HG02623 (cell line): Measurements from ENCODE around the gene PHAF1.

ENCODE experiments used
- ATAC-seq: cut with Tn5 transposase; IDR thresholded peaks from one replicate; pipeline ENCODE4 v1.9.1; 2021; ENCODE audit warnings: moderate library complexity; ENCODE audit not compliant: unreplicated experiment

PHAF1 gene

DNA sequence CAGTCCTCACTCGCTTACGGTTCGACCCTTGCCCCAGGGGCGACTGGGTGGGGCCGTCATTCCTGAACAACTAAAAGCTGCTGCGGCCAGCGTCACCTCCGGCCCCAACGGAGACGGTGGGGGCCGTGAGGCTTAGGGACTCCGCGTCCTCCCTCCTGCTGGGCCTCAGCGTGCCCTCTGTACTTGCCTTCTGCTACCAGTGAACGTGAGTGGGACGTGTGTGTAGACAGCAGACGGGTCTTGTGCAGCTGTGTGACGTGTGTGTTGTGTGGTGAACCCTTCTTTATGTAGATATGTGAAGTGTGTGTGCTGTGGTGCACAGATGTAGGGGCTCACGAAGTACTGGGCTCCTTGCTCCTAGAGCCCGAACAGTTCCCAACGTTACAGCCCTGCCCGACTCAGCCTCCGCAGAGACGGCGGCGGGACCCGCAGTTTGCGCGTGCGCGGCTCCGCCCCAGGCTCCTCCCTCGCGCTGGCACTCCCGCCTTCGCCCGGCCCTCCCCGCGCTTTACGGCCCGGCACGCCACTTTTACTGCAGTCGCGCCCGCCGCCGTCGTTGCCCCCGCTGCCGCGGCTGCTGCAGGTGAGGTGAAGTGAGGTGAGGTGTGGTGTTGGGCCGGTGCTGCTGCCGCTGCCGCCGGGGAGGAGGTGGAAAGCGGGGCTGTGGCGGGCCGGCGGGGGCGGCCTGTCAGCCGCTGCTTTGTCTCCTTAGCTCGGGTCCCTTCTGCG lies at the start of gene PHAF1:
TSS of gene PHAF1 (plus strand) at position 535 of the 729 bp plus-strand sequence. CDS start 235 bp downstream, outside the sequence.
- ATAC-seq: peak; percentile 78

DNA sequence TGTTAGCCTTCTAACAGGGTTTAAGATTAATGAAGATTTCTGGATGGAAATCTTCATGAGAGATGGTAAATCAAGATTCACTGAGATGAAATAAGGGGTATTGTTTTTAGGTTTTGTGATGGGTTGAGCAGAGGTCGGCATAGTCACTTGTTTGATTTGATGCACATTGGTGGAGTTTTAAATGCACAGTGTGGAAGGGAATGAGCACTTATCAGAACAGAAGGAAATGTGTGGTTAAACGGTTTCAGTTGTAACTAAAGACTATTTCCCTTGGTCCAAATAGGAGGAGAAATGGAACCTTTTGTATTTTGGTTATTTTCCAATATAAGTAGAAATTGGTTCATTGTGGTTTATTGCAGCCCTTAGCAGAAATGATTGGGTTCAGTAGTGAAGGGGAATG lies 46.7 kb upstream of the PHAF1 start:
- ATAC-seq: no peak

DNA sequence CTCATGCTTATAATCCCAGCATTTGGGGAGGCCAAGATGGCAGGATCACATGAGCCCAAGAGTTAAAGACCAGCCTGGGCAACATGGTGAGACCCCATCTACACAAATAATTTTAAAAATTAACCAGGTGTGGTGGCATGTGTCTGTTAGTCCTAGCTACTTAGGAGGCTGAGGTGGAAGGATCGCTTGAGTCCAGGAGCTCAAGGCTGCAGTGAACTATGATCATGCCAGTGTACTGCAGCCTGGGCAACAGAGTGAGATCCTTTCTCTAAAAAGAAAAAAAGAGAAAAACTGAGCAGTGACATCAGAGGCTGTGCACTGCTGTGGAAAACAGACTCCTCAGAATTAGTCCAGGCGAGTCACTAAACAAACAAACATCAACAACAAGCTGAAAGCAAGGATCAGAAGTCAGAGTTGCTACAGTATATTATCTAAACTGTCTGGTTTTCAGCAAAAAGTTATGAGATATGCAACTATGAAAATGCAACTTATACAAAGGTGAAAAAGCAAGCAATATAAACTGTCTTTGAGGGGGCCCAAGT lies 41.5 kb upstream of the PHAF1 start:
- no peak for ATAC-seq

DNA sequence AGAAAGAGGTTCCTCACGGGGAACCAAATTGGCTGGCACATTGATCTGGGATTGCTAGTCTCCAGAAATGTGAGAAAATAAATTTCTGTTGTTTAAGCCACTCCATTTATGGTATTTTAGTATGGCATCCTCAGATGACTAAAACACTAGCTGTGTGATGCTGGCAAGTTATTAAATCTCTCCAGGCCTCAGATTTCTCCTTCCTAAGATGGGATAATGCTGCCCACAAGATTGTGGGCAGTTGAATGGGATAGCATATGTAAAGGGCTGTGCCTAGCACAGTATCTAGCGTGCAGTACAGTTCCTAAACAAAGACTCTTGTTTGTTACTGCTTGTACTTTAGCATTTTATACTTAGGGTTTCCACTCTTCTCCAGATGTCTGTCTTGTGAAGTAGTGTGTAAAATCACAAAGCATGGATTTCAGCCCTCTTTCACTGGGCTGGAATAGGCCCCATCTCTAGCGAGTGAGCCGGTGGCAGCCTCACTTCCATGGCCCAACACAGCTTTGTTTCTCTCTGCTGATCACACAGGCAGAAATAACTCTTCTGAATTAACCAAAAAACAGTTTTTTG lies 38.2 kb upstream of the PHAF1 start:
- ATAC-seq: no peak

DNA sequence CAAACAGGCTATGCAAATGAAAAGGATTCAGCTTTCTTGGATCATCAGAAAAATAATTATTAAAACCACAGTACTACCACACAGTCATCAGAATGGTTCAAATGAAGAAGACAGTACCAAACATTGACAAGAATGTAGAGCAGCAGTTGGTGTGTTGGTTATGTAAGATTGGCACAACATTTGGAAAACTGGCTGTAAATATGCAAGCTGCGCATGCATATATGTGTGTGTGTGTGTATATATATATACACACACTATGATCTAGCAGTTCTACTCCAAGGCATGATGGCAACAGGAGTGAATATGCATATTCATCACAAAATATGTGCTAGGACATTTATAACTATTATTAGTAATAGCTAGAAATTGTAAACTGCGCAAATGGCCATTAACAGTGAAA lies 34.4 kb upstream of the PHAF1 start:
- ATAC-seq: no peak

DNA sequence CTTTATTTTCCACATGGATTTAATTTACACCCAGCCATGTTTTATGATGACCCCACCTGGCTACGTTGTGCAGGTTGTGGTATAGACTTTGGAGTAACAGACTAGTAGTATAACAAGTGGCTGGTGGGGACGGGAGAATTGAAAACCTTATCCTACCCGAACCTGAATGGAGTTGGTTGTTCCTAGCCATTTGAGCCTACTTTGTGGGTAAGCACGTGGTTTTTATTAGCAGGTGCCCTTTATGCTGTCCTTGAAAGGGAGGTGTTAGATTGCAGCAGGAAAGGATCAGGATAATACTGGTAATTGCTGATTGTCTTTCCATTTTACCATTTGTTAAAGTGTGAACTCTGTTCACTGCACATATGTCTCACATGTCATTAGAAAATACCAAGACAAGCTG lies 31.9 kb upstream of the PHAF1 start:
- ATAC-seq: no peak

DNA sequence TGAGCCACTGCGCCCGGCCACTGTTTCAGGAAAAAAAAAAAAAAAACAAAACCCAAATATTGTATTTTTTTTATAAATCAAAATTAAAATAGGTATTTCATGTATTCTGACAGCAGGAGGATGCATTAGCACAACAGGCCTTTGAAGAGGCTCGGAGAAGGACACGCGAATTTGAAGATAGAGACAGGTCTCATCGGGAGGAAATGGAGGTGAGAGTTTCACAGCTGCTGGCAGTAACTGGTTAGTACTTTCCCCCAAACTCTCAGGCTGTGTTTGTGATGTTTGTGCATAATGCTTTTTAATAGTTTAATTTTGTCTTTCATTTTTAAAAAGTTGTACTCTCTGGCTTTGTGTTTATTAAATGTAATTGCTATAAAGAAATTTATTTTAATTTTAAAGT lies 27.6 kb upstream of the PHAF1 start:
- ATAC-seq: no peak

DNA sequence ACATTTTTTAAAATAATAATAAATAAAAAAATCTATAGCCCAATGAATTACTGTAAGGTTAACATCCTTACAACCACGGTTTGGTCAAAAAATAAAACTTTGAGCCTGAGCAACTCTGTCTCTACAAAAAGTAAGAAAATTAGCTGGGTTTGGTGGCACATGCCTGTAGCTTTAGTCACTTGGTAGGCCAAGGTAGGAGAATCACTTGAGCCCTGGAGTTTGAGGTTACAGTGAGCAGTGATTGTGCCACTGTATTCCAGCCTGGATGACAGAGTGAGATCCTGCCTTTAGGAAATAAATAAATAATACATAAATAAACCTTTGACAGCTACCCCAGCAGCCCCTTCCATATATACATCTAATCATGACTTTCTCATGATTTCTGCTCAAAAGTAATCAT lies 26.9 kb upstream of the PHAF1 start:
- no peak for ATAC-seq

DNA sequence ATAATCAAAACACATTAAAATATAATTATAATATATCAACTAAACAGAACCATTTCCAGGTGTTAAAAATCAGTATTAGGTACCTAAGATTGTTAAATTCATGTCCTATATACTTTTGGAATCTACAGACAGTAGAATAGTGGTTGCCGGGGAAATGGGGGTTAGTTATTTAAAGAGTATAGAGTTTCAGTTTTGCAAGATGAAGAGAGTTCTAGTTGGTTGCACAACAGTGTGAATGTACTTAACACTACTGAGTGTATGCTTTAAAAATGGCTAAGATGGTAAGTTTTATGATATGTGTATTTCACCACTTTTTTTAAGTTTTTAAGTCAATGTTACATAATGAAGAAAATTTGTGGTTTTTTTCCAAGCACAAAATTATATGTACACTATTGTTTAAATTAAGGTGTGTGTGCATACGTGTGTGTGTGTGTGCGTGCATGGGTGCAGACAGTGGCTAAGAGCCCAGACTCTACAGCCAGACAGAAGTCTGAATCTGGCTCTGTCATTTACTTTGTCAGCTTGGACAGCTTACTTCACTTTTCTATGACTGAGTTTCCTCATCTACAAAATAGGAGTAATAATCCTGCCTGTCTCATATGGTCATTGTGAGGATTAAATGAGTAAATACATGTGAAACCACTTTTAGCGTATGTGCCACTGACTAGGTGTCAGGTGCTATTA lies 25.3 kb upstream of the PHAF1 start:
- ATAC-seq: no peak

DNA sequence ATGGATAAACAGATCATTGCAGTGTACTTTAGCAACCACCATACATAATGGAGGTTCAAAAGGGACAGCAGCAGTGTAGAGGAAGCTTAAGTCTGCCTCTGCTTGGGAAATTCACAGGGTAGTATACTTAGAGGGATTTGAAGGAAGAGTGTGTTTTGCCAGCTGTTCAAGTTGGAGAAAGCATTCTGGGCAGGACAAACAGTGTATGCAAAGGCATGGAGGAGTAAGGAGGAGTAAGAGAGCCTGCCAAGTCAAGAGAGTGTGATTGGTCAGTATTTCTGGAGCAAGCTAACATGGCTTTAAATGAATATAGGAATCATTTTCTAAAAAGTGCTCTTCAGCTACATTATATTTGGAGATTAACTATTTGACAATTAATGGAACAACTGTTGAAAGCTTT lies 22.9 kb upstream of the PHAF1 start:
- no peak for ATAC-seq

DNA sequence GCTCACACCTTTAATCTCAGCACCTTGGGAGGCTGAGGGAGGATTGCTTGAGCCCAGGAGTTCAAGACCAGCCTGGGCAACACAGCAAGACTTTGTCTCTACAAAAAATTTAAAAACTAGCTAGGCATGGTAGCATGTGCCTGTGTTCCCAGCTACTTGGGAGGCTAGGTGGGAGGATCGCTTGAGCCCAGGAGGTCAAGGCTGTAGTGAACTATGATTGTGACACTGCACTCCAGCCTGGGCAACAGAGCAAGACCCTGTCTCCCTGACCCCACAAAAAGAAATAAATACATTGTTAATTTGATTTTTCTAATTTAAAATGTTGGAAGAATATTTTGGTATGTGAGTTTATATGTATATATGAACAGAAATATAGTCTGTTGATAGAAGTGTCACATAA lies 22.4 kb upstream of the PHAF1 start:
- no peak for ATAC-seq

DNA sequence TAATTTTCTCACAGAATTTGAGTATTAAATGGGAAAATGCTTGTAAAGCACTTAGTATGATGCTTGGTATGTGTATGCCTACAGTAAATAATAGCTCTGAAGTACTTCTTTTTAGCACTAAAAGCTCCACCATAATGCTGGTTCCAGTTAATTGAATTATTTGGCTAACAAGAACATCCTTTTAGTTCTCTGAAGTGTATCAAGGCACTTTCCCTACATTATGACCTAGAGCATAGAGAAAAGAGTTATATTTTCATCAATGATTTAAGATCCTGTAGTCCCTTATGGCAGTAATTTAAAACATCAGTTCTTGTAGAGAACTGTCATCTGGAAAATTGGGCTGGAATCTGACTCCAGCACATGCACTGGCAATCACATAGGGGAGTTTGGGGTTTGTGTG lies 21.9 kb upstream of the PHAF1 start:
- ATAC-seq: no peak

DNA sequence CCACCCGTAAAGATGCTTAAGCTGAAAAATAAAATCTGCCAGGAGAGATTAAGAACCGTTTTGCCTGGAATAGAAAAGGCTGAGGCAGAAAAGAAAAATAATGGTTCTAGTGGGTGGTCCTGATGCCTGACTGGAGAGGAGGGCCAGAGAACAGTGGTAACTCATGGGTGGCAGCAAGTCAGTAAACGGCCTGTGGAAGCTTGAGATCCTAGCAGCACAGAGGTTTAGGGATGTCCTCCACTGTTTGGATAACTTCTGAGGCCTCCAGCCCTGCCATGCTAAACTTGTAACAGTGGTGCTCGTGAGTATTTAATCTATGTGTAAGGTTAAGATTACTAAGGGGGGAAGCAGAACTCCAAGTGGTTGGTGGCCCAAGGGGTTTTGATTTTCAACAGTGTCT lies 21.2 kb upstream of the PHAF1 start:
- ATAC-seq: no peak

DNA sequence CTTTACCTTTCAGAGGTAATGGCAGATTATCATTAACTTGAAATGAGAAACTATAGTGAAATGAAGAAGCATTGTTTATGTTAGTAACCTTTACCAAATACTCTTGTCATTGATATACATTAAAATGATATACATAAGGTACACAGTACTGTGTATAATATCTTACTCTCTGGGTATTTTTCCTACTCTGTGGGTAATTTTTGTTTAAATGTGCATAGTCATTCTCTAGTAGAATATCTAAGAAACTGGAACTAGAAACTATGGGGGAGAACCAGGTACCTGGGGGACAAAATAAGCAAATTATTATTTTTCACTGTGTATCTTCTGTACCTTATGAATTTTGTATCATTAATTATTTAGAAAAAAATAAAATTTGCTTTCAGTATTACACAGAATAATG lies 20.6 kb upstream of the PHAF1 start:
- ATAC-seq: no peak

DNA sequence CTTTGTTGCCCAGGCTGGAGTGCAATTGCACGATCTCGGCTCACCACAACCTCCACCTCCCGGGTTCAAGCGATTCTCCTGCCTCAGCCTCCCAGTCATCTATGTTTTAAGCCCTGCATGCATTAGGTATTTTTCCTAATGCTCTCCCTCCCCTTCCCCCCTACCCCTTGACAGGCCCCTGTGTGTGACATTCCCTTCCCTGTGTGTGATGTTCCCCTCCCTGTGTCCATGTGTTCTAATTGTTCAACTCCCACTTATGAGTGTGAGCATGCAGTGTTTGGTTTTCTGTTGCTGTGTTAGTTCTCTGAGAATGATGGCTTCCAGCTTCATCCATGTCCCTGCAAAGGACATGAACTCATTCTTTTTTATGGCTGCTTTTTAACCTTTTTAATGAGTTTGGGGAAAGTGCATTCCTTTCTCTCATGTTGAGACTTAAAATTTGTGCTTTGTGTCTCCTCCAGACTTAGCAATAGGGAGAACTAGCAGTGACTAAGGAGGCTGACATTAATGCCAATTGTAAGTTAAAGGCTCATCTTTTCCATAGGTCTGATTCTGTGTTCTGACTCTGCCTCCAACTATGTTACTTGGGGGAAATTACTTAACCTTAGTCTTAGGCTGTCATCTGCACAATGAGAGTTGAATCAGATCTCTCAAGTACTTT lies 17.7 kb upstream of the PHAF1 start:
- no peak for ATAC-seq

DNA sequence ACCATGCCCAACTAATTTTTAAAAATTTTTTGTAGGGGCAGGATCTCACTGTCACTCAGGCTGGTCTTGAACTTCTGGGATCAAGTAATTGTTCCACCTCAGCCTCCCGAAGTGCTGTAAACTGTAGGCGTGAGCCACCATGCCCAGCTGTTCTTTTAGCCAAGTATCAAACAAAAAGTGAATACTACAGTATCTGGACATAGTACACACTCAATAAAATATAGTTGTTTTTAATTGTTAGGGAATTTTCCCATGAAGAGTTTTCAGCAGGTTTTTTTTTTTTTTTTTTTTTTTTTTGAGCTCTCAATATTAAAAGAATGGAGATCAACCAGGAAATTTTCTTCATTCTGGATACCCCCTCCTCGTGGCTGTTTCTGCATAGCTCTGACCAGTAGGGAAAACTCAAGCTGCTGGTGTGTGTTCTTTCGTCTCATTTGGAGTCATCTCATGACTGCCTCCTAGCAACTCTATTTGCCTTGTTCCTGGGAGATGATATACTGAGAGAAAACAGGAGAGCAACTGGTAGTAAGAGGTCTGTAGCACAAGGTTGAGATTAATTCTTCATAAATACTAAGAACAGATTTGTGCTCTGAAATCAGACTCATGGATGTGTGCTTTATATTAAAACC lies 16.5 kb upstream of the PHAF1 start:
- no peak for ATAC-seq

DNA sequence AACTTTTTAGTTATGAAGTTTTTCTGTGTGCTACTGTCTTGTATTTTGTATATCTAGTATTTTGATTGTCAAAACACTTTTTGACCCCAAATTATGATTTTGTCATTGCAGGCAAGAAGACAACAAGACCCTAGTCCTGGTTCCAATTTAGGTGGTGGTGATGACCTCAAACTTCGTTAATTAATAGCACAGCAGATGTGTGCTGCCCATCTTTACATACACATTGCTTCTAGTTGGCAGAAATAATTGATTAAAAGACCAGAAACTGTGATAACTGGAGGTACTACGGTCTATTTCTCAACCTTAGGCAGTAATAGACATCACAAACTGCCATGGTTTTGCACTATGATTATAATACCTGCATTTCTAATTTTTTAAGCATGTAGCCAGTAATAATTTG lies 11.1 kb upstream of the PHAF1 start:
- ATAC-seq: no peak

DNA sequence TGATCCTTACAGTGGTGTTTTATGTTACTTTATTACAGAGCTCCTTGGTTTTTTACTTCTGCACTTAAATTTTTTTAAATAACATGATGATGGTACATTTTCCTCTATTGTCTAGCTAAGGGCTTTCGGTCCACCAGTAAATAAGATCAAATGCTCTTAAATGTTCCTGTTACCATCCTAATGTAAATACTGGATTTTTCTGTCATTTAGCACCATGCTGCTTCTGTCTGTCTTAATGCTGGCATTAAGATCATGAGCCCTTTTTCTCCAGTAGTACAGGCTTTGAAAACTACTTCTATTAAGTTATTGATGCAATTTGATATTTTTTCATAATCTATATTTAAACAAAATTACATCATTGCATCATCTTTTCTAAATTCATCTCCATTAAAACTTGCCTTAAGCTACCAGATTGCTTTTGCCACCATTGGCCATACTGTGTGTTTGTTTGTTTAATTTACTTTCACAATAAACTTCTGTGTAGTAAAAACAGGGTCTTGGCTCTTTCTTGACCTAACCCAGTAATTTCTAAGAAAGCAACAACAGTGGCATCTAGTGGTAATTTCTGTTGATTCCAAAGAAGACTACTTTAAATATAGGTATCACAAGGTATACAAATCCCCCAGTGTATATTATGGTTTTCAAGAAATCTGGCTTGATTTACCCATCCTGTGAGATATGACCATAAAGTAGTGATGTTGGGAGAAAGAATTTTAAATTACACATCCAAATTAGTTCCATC lies 9.0 kb upstream of the PHAF1 start:
- ATAC-seq: no peak

DNA sequence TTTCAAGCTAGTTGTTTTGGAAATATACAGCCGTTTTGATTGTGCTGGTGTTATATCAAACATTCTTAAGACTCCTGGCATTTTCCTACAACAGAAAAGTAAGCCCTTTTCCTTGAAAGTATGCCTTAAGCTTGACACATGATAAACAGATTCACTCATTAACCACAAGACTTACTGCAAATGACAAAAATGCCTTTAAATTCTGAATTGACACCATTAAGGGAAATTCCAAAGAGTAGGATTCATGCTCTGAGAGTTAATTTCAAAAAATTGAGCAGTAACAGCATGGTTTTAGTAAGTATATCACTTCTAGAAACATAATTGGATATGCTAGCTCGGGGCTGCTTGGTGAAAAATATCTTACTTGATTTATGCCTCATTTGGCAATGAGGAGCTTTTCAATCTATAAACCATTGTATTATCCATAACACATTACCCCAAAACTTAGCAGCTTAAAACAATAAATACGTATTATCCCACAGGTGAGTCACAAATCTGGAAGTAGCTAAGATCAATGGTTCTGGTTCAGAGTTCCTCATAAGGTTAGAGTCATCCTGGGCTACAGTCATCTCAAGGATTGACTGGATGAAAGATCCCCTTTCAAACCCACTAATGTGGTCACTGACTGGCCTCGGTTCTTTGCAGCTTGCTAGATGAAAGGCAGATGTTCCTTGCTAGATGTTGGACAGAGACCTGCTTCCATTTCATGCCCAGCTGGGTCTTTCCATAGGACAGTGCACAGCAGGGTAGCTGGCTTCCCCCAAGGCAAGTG lies 8.2 kb upstream of the PHAF1 start:
- no peak for ATAC-seq

DNA sequence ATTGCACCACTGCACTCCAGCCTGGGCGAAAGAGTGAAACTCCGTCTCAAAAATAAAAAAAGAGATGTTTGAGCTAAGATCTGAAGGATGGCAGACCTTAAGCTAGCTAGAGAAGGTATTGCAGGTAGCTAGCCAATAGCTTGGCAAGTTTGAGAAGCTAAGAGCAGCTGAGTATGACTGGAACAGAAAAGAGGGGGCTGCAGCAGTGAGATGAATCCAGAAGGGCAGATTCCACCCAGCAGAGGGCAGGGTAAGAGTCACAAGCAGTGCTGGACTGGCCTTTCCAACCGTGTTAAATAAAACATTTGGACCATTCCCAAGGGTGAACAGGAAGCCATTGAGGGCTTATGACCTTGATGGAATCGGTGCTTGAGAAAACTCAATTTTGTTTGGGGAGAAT lies 5.7 kb upstream of the PHAF1 start:
- ATAC-seq: no peak
